HG03060 (cell line): ENCODE measurements around the gene SGSM2.

Experiments
- ATAC-seq: cut with Tn5 transposase; IDR thresholded peaks from one replicate; pipeline ENCODE4 v1.9.1; 2021; ENCODE audit warnings: low read depth, moderate number of reproducible peaks; ENCODE audit not compliant: unreplicated experiment

The SGSM2 gene

GRCh38 chr17:2415081-2415480 is 77.8 kb downstream of the SGSM2 start:
- ATAC-seq: no peak

GRCh38 chr17:2416010-2416734 is 78.9 kb downstream of the SGSM2 start:
- ATAC-seq: no peak

- no peak for ATAC-seq
These were observed 81.3 kb downstream of the SGSM2 start for GRCh38 chr17:2418572-2418971.

- ATAC-seq: no peak
These were observed 82.2 kb downstream of the SGSM2 start for GRCh38 chr17:2419486-2419885.

- ATAC-seq: no peak
These were observed 82.9 kb downstream of the SGSM2 start for GRCh38 chr17:2420176-2420575.

GRCh38 chr17:2421315-2422147 is 84.2 kb downstream of the SGSM2 start:
- ATAC-seq: no peak

- no peak for ATAC-seq
These were observed 86.0 kb downstream of the SGSM2 start for GRCh38 chr17:2423271-2423670.

GRCh38 chr17:2427215-2427614 is 89.9 kb downstream of the SGSM2 start:
- ATAC-seq: no peak

- no peak for ATAC-seq
These were observed 90.6 kb downstream of the SGSM2 start for GRCh38 chr17:2427910-2428309.
